ENCODE data around the gene ZBTB45.
"Not testable (repeated sequence)": the region's sequence is repeated elsewhere in the genome, so short reads cannot be mapped to it uniquely, and the experiment has no call there.

Gene ZBTB45

DNA sequence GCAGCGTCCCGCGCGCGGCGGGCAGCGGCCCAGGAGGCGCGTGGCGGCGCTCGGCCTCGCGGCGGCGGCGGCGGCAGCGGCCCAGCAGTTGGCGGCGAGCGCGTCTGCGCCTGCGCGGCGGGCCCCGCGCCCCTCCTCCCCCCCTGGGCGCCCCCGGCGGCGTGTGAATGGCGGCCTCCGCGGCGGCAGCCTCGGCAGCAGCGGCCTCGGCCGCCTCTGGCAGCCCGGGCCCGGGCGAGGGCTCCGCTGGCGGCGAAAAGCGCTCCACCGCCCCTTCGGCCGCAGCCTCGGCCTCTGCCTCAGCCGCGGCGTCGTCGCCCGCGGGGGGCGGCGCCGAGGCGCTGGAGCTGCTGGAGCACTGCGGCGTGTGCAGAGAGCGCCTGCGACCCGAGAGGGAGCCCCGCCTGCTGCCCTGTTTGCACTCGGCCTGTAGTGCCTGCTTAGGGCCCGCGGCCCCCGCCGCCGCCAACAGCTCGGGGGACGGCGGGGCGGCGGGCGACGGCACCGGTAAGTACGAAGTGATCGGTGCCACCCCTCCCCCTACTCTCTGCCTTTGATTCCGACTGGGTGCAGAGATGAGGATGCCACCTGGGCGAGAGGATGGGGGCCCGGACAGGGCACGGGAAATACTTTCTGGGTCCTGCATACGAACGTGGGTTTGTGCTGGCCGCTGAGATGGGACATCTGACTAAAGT is 25.1 kb upstream of the ZBTB45 start:
- Histone ChIP-seq H3K4me3 (ENCODE audit: low read depth, low read length) (peak overlapping the region; percentile 97), H3K9me3 (ENCODE audit: control insufficient read depth, insufficient read depth, low read length) (no peaks in the 10 kb centered on the region), H3K4me1 (ENCODE audit: control insufficient read depth, insufficient read depth, low read length) (0 out of 2 replicates have a peak, but pooled peaks cover 5% of the 10 kb centered on the region), H3K9ac (ENCODE audit: low read depth, low read length) (peak overlapping the region; percentile 97), H3K27ac (ENCODE audit: low read depth, low read length) (peak overlapping the region; percentile 99), H3K27me3 (ENCODE audit: control insufficient read depth, insufficient read depth, low read length) (peaks cover 13% of the 10 kb centered on the region), H3K36me3 (ENCODE audit: control insufficient read depth, insufficient read depth, low read length) (peaks cover 44% of the 10 kb centered on the region)

DNA sequence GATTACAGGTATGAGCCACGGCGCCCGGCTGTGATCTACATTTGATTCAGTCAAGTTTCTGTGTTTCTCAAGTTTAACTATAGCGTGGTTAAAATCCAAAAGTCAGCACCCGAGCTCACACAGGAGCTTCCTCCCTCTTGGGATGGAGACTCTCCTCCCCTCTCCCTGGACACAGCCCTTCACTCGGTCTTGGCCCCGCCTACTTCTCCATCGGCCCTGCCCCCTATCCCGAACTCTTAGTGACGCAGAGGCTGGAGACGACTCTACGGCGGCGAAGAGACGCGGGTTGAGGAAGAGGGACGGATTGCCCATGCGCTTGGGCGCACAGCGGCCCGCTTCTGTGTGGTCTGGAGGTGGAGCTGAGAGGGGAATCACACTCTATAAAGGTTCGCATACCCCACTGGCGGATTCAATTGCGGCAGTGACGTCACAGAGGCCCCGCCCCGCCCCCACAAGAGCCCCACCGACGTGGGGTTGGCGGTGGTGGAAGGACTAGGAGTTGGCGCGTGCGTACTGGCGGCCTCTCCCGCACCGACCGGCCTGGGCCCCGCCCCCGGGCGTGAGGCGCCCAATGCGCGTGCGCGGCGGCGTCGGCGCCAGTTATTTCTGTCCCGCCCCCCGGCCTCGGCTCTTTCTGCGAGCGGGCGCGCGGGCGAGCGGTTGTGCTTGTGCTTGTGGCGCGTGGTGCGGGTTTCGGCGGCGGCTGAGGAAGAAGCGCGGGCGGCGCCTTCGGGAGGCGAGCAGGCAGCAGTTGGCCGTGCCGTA is 24.4 kb upstream of the ZBTB45 start, which contains the start of gene TRIM28:
TRIM28 (plus strand) TSS at position 239 of the 765 bp plus-strand sequence. CDS start 694 bp downstream, outside the sequence.
- peaks cover 16% of the 10 kb centered on the region for H3K27me3 ChIP-seq (ENCODE audit: control insufficient read depth, insufficient read depth, low read length)
- 0 out of 2 replicates have a peak, but pooled peaks cover 5% of the 10 kb centered on the region for H3K4me1 ChIP-seq (ENCODE audit: control insufficient read depth, insufficient read depth, low read length)
- H3K9ac ChIP-seq (ENCODE audit: low read depth, low read length) = peak within 1 kb of the TSS; percentile 97
- peak within 1 kb of the TSS; percentile 99 for H3K27ac ChIP-seq (ENCODE audit: low read depth, low read length)
- H3K36me3 ChIP-seq (ENCODE audit: control insufficient read depth, insufficient read depth, low read length) = peaks cover 37% of the 10 kb centered on the region
- peak within 1 kb of the TSS; percentile 97 for H3K4me3 ChIP-seq (ENCODE audit: low read depth, low read length)
- no peaks in the 10 kb centered on the region for H3K9me3 ChIP-seq (ENCODE audit: control insufficient read depth, insufficient read depth, low read length)

DNA sequence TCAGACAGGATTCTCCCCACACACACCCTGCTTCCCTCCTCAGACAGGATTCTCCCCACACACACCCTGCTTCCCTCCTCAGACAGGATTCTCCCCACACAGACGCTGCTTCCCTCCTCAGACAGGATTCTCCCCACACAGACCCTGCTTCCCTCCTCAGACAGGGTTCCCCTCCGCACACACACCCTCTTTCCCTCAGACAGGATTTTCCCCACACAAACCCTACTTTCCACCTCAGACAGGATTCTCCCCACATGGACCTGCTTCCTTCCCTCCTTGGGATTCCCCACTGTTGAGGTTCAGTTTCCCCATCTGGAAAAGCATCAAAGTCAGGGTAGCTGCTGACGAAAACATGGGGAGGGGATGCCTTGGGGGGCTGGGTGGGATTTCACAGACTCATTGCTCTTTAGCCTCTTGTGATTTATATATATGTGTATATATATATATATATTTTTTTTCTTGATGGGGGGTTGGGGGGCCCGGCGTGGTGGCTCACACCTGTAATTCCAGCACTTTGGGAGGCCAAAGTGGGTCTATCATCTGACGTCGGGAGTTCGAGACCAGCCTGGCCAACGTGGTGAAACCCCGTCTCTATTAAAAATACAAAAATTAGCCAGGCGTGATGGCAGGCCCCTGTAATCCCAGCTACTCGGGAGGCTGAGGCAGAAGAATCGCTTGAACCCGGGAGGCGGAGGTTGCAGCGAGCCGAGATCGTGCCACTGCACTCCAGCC is 23.2 kb upstream of the ZBTB45 start:
- H3K27ac ChIP-seq (ENCODE audit: low read depth, low read length); H3K9ac ChIP-seq (ENCODE audit: low read depth, low read length); H3K9me3 ChIP-seq (ENCODE audit: control insufficient read depth, insufficient read depth, low read length); H3K4me1 ChIP-seq (ENCODE audit: control insufficient read depth, insufficient read depth, low read length); H3K4me3 ChIP-seq (ENCODE audit: low read depth, low read length): not testable (repeated sequence)
- peaks cover 16% of the 10 kb centered on the region for H3K27me3 ChIP-seq (ENCODE audit: control insufficient read depth, insufficient read depth, low read length)
- H3K36me3 ChIP-seq (ENCODE audit: control insufficient read depth, insufficient read depth, low read length) = peaks cover 25% of the 10 kb centered on the region

DNA sequence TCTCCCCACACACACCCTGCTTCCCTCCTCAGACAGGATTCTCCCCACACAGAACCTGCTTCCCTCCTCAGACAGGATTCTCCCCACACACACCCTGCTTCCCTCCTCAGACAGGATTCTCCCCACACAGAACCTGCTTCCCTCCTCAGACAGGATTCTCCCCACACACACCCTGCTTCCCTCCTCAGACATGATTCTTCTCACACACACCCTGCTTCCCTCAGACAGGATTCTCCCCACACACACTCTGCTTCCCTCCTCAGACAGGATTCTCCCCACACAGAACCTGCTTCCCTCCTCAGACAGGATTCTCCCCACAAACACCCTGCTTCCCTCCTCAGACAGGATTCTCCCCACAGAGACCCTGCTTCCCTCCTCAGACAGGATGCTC is 19.6 kb upstream of the ZBTB45 start:
- not testable (repeated sequence) for H3K9ac ChIP-seq (ENCODE audit: low read depth, low read length); H3K36me3 ChIP-seq (ENCODE audit: control insufficient read depth, insufficient read depth, low read length); H3K4me1 ChIP-seq (ENCODE audit: control insufficient read depth, insufficient read depth, low read length); H3K27ac ChIP-seq (ENCODE audit: low read depth, low read length); H3K9me3 ChIP-seq (ENCODE audit: control insufficient read depth, insufficient read depth, low read length)
- peaks cover 16% of the 10 kb centered on the region for H3K27me3 ChIP-seq (ENCODE audit: control insufficient read depth, insufficient read depth, low read length)
- peak overlapping the region; percentile 41; the same call in 1 of the 2 replicates for H3K4me3 ChIP-seq (ENCODE audit: low read depth, low read length)

DNA sequence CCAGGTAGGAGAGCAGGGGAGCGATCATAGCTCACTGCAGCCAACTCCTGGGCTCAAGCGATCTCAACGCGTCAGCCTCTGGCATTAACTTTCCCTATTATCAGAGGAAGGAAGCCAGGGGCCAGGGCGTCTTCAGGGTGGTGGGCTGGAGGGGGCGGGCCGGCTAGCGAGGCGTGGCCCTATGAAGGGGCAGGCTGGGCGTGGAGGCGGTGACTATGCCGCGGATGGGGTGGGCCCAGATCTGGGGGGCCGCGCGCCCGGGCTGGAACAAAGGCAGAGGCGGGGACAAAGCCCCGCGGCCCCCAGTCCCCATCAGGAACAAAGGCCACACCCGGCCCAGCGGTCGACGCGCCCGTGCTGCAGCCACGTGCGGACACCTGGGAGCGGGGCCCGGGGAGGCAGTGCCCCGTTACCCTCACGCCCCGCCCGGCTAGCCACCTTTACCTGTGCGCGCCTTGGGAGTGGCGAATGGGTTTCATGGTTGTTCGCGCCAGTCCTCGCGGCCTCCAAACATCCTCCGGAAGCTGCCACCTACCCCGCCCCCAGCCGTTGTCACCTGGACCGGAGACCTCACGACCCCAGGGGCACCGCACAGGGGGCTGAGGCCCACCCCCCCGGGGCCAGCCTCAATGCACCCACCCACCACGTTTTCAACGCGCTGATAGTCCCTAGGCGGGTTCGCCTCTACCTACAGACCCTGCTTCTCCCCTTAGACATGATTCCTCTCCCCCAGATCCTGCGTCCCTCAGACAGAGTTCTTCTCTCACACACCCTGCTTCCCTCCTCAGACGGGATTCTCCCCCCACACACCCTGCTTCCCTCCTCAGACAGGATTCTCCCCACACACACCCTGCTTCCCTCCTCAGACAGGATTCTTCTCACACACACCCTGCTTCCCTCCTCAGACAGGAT is 18.9 kb upstream of the ZBTB45 start:
- peaks cover 16% of the 10 kb centered on the region for H3K27me3 ChIP-seq (ENCODE audit: control insufficient read depth, insufficient read depth, low read length)
- H3K4me1 ChIP-seq (ENCODE audit: control insufficient read depth, insufficient read depth, low read length) = peaks cover 2% of the 10 kb centered on the region; the same call in 1 of the 2 replicates
- peak overlapping the region; percentile 57 for H3K9ac ChIP-seq (ENCODE audit: low read depth, low read length)
- H3K4me3 ChIP-seq (ENCODE audit: low read depth, low read length) = peak overlapping the region; percentile 41
- H3K27ac ChIP-seq (ENCODE audit: low read depth, low read length) = peak overlapping the region; percentile 94
- no peaks in the 10 kb centered on the region for H3K9me3 ChIP-seq (ENCODE audit: control insufficient read depth, insufficient read depth, low read length)
- no peaks in the 10 kb centered on the region for H3K36me3 ChIP-seq (ENCODE audit: control insufficient read depth, insufficient read depth, low read length)

DNA sequence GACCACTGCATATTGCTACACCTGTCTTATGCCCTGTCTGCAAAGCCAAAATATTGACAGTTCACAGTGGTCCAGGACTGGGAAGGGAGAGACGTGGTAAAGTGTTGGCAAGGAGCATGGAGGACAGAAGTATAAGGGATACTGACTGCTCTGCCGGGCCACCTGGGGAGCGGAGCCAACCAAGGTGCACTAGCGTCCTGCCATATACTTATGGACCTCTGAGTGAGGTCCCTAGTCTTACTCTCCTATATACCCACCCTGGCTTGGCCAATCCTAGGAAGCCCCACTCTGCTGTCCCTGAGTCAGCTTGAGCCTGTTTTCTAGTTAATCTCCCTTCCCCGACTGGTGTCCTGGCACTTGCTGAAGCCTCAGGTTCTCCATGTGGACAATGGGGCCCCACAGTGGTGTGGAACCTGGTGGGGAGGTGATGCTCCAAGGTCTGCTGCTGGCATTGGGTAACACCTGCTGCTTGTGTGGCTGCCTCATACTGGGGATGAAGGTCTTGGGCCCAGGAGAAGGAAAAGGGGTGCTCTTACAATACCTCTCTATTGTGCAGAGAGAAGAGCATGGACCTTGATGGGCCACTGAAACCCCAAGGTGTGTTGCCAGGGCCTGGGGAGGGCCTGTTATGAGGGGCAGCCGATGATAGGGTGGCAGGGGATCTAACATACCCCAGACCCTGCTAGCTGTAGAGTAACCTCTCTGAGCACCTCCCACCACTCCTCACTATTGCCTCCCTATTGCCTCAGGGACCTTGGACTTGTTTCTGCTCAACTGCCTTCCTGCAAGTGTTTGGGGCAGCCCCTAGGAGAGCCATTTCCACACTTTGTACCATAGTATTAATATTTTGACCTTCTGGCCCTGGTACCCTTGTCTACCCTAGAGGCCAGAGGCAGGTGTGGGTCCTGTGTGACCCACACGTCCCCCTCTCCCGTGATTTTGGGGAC is 17.5 kb upstream of the ZBTB45 start:
- Histone ChIP-seq H3K4me1 (ENCODE audit: control insufficient read depth, insufficient read depth, low read length) (peaks cover 2% of the 10 kb centered on the region; the same call in 1 of the 2 replicates), H3K36me3 (ENCODE audit: control insufficient read depth, insufficient read depth, low read length) (no peaks in the 10 kb centered on the region), H3K9me3 (ENCODE audit: control insufficient read depth, insufficient read depth, low read length) (no peaks in the 10 kb centered on the region), H3K4me3 (ENCODE audit: low read depth, low read length) (no peak overlapping the region), H3K9ac (ENCODE audit: low read depth, low read length) (no peak overlapping the region), H3K27ac (ENCODE audit: low read depth, low read length) (no peak overlapping the region), H3K27me3 (ENCODE audit: control insufficient read depth, insufficient read depth, low read length) (peaks cover 9% of the 10 kb centered on the region)

DNA sequence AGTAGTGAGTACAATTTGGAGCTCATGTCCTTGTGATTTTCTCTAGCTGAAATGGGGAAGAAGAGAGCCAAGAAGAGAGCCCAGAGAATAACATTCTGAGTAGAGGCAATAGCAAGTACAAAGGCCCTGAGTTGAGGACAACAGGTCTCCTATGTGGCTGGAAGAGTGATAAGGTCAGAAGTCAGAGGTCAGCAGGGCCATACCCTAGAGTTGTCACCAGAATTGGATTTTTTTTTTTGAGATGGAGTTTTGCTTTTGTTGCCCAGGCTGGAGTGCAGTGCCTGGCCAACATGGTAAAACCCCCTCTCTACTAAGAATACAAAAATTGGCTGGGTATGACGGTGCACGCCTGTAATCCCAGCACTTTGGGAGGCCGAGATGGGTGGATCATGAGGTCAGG is 16.2 kb upstream of the ZBTB45 start:
- H3K27me3 ChIP-seq (ENCODE audit: control insufficient read depth, insufficient read depth, low read length) = peaks cover 12% of the 10 kb centered on the region; the same call in 1 of the 2 replicates
- H3K4me1 ChIP-seq (ENCODE audit: control insufficient read depth, insufficient read depth, low read length) = peaks cover 2% of the 10 kb centered on the region; the same call in 1 of the 2 replicates
- H3K9me3 ChIP-seq (ENCODE audit: control insufficient read depth, insufficient read depth, low read length) = no peaks in the 10 kb centered on the region
- H3K9ac ChIP-seq (ENCODE audit: low read depth, low read length) = no peak overlapping the region
- H3K27ac ChIP-seq (ENCODE audit: low read depth, low read length) = no peak overlapping the region
- H3K36me3 ChIP-seq (ENCODE audit: control insufficient read depth, insufficient read depth, low read length) = no peaks in the 10 kb centered on the region
- no peak overlapping the region for H3K4me3 ChIP-seq (ENCODE audit: low read depth, low read length)

DNA sequence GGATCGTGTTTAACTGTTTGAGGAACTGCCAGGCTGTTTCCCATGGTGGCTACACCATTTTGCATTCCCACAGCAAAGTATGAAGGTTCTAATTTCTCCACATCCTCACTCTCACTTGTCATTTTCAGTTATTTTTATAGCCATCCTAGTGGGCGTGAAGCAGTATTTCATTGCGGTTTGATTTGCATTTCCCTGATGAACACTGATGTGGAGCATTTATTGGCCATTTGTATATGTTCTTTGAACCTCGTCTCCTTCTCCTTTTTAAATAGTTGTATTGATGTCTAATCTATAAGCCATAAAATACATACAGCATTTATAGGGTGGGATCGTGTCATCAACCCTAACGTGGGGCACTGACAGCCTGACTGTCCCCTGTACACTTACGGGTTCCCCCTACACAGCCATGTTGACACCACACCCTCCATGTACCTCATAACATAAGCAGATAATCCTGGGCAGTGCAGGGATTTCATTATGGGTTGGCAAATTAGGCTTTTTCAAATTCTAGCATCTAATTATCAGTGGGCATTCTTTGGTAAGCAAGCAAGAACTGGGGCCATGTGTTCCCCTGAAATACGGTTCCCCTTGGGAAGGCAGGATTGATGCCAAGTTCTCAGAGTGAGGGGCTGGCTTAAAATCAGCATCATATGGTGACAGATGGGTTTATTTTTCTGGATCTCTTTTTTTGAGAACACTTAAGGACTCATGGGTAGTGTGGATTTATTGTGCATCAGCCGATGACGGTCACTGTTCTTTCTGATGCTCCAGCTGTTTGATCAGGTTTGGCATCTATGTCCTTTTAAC is 11.6 kb upstream of the ZBTB45 start:
- Histone ChIP-seq H3K27me3 (ENCODE audit: control insufficient read depth, insufficient read depth, low read length) (peaks cover 5% of the 10 kb centered on the region; the same call in 1 of the 2 replicates), H3K27ac (ENCODE audit: low read depth, low read length) (no peak overlapping the region), H3K9ac (ENCODE audit: low read depth, low read length) (no peak overlapping the region), H3K9me3 (ENCODE audit: control insufficient read depth, insufficient read depth, low read length) (no peaks in the 10 kb centered on the region), H3K4me1 (ENCODE audit: control insufficient read depth, insufficient read depth, low read length) (no peaks in the 10 kb centered on the region), H3K4me3 (ENCODE audit: low read depth, low read length) (no peak overlapping the region), H3K36me3 (ENCODE audit: control insufficient read depth, insufficient read depth, low read length) (no peaks in the 10 kb centered on the region)

DNA sequence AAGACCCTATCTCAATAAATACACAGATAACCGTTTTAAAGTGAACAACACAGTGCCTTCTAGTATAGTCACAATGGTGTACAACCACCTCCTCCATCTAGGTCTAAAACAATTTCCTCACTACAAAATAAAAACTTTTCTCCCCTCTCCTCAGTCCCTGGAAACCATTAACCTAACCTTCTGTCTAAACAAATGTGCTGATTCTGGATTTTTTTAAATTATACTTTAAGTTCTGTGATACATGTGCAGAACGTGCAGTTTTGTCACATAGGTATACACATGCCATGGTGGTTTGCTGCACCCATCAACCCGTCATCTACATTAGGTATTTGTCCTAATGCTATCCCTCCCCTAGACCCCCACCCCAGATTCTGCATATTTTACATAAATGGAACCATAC is 9.8 kb upstream of the ZBTB45 start:
- Histone ChIP-seq H3K36me3 (ENCODE audit: control insufficient read depth, insufficient read depth, low read length) (no peaks in the 10 kb centered on the region), H3K27ac (ENCODE audit: low read depth, low read length) (no peak overlapping the region), H3K4me3 (ENCODE audit: low read depth, low read length) (no peak overlapping the region), H3K9ac (ENCODE audit: low read depth, low read length) (no peak overlapping the region), H3K9me3 (ENCODE audit: control insufficient read depth, insufficient read depth, low read length) (no peaks in the 10 kb centered on the region), H3K4me1 (ENCODE audit: control insufficient read depth, insufficient read depth, low read length) (peaks cover 9% of the 10 kb centered on the region; the same call in 1 of the 2 replicates), H3K27me3 (ENCODE audit: control insufficient read depth, insufficient read depth, low read length) (peaks cover 5% of the 10 kb centered on the region; the same call in 1 of the 2 replicates)
